Dermis microvascular lymphatic vessel endothelial cell (primary cell): ENCODE measurements around the gene AFTPH. TPM values are rescaled to one million over a fixed set of nuclear protein-coding genes. Genes with fewer than 3 reads are reported as not detected.

ENCODE experiments used
- DNase-seq, 2 donors: peaks; one replicate each; pipeline versions ENCODE4 v3.0.0 to v3.0.0-alpha.2; 2010; ENCODE audit warnings: low read depth in 2 of 2
- total RNA-seq: library from RNA; depleted of rRNA; stranded (reverse); fragments of >200 nt; gene quantifications from 2 replicates; pipeline ENCODE4 v1.2.1, GENCODE V29; 2014

AFTPH gene
- total RNA-seq, 1 donor from 2014 or later, result 29.0 TPM

GRCh38 chr2:64609942-64610281 lies 85.8 kb downstream of the AFTPH start:
- no peak for DNase-seq

- DNase-seq, result no peak
Observed at GRCh38 chr2:64610316-64610855, 86.3 kb downstream of the AFTPH start.

GRCh38 chr2:64612575-64613195 lies 88.6 kb downstream of the AFTPH start:
- no peak for DNase-seq

- no peak for DNase-seq
Observed at GRCh38 chr2:64613276-64613675, 89.1 kb downstream of the AFTPH start.

- DNase-seq, result no peak
Observed at GRCh38 chr2:64615192-64615763, 91.2 kb downstream of the AFTPH start.

- DNase-seq, result no peak
Observed at GRCh38 chr2:64615844-64616536, 91.9 kb downstream of the AFTPH start.

- DNase-seq, result no peak
Observed at GRCh38 chr2:64617631-64618151, 93.6 kb downstream of the AFTPH start.

GRCh38 chr2:64620661-64621060 lies 96.5 kb downstream of the AFTPH start:
- DNase-seq, result no peak

GRCh38 chr2:64622443-64623241 lies 98.5 kb downstream of the AFTPH start:
- DNase-seq, result peak in 1 of 2 donors; percentile 65

GRCh38 chr2:64623242-64623850 lies 99.2 kb downstream of the AFTPH start:
- no peak for DNase-seq

GRCh38 chr2:64624108-64624610 lies 100.0 kb downstream of the AFTPH start:
- no peak for DNase-seq

GRCh38 chr2:64624862-64625261 lies 100.7 kb downstream of the AFTPH start:
- DNase-seq, result no peak

- no peak for DNase-seq
Observed at GRCh38 chr2:64625299-64626145, 101.4 kb downstream of the AFTPH start.

- no peak for DNase-seq
Observed at GRCh38 chr2:64626146-64626809, 102.2 kb downstream of the AFTPH start.

GRCh38 chr2:64626963-64627760 lies 103.0 kb downstream of the AFTPH start:
- no peak for DNase-seq

GRCh38 chr2:64627860-64628841 lies 104.0 kb downstream of the AFTPH start:
- no peak for DNase-seq

GRCh38 chr2:64629329-64629781 lies 105.2 kb downstream of the AFTPH start:
- no peak for DNase-seq
